Astrocyte (in vitro differentiated cells and primary cell): ENCODE measurements around the gene C5.

ENCODE experiments used
- EZH2 ChIP-seq: IDR thresholded peaks from 2 replicates; pipeline ENCODE4 v1.6.1; 2012; ENCODE audit warnings: mild to moderate bottlenecking, low read length, inconsistent platforms; ENCODE audit not compliant: insufficient read depth
- TF ChIP-seq, protein P1 (sequence below): IDR thresholded peaks from 2 replicates; pipeline ENCODE4 v1.5.1; 2011; ENCODE audit warnings: low read depth, mild to moderate bottlenecking, inconsistent platforms, low read length, moderate library complexity; ENCODE audit not compliant: insufficient read depth

DNA sequence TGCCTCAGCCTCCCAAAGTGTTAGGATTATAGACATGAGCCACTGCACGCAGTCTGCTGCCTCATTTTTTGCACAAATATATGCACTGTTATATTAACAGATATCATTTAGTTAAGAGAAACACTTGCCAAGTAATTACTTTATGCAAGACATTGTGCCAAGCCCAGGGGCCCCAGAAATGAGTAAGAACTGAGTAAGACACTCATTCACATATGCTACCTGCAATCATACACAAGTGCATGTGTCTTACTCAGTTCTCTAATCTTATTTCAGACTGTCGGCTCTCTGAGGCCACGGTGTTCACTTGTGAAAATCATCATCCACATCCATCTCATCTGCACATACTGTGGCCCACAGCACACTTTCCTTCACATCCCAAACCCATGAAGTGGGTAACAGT is 139.4 kb downstream of the C5 start:
- TF ChIP-seq, protein P1, sequence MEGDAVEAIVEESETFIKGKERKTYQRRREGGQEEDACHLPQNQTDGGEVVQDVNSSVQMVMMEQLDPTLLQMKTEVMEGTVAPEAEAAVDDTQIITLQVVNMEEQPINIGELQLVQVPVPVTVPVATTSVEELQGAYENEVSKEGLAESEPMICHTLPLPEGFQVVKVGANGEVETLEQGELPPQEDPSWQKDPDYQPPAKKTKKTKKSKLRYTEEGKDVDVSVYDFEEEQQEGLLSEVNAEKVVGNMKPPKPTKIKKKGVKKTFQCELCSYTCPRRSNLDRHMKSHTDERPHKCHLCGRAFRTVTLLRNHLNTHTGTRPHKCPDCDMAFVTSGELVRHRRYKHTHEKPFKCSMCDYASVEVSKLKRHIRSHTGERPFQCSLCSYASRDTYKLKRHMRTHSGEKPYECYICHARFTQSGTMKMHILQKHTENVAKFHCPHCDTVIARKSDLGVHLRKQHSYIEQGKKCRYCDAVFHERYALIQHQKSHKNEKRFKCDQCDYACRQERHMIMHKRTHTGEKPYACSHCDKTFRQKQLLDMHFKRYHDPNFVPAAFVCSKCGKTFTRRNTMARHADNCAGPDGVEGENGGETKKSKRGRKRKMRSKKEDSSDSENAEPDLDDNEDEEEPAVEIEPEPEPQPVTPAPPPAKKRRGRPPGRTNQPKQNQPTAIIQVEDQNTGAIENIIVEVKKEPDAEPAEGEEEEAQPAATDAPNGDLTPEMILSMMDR, result no peak
- TF ChIP-seq EZH2, result no peak
